ENCODE measurements around the gene DNLZ.
"Not testable (repeated sequence)": the region's sequence is repeated elsewhere in the genome, so short reads cannot be mapped to it uniquely, and the experiment has no call there.

DNLZ gene

GRCh38 chr9:136363106-136363948 lies at the start of gene DNLZ:
TSS of gene DNLZ (minus strand) at chr9:136363744. CDS start at chr9:136363714, 30 bp downstream.
- no peak for FAIRE-seq

GRCh38 chr9:136412962-136413361 lies 49.4 kb upstream of the DNLZ start:
- no peak for FAIRE-seq

GRCh38 chr9:136411378-136411777 lies 47.8 kb upstream of the DNLZ start:
- no peak for FAIRE-seq

- no peak for FAIRE-seq
Measured at GRCh38 chr9:136410500-136411287, 47.1 kb upstream of the DNLZ start, which contains the start of the genes ENTR1 and PMPCA. TSS of gene ENTR1 (minus strand) at chr9:136410614. CDS start at chr9:136410397, 217 bp downstream. TSS of gene PMPCA (plus strand) at chr9:136410658. CDS start at chr9:136410669, 11 bp downstream.

GRCh38 chr9:136409557-136410455 lies 46.3 kb upstream of the DNLZ start:
- FAIRE-seq, result no peak

GRCh38 chr9:136407911-136408310 lies 44.4 kb upstream of the DNLZ start:
- no peak for FAIRE-seq

- FAIRE-seq, result not testable (repeated sequence)
Measured at GRCh38 chr9:136407061-136407460, 43.5 kb upstream of the DNLZ start.

- not testable (repeated sequence) for FAIRE-seq
Measured at GRCh38 chr9:136405904-136406303, 42.4 kb upstream of the DNLZ start.

GRCh38 chr9:136405481-136405880 lies 41.9 kb upstream of the DNLZ start:
- no peak for FAIRE-seq

- no peak for FAIRE-seq
Measured at GRCh38 chr9:136404801-136405136, 41.2 kb upstream of the DNLZ start.

GRCh38 chr9:136403915-136404800 lies 40.6 kb upstream of the DNLZ start:
- FAIRE-seq, result no peak

GRCh38 chr9:136403538-136403914 lies 40.0 kb upstream of the DNLZ start:
- no peak for FAIRE-seq

- FAIRE-seq, result no peak
Measured at GRCh38 chr9:136402067-136402466, 38.5 kb upstream of the DNLZ start.

- no peak for FAIRE-seq
Measured at GRCh38 chr9:136401173-136401922, 37.8 kb upstream of the DNLZ start.

- no peak for FAIRE-seq
Measured at GRCh38 chr9:136400038-136400834, 36.7 kb upstream of the DNLZ start, which contains the start of gene SNAPC4. TSS of gene SNAPC4 (minus strand) at chr9:136400170. CDS start at chr9:136398428, 1,742 bp downstream.

- no peak for FAIRE-seq
Measured at GRCh38 chr9:136399176-136400037, 35.9 kb upstream of the DNLZ start.

- no peak for FAIRE-seq
Measured at GRCh38 chr9:136398286-136398685, 34.7 kb upstream of the DNLZ start.

- FAIRE-seq, result no peak
Measured at GRCh38 chr9:136397643-136398042, 34.1 kb upstream of the DNLZ start.

- no peak for FAIRE-seq
Measured at GRCh38 chr9:136396219-136396515, 32.6 kb upstream of the DNLZ start.
